MM.1S (cell line): ENCODE data around the gene FMN2.

Experiments used
- CTCF ChIP-seq: fragments of 300-600 bp; sonication (generic); IDR thresholded peaks from 2 replicates; pipeline ENCODE4 v1.5.1; 2016; ENCODE audit warnings: antibody characterized with exemption, low read length, mixed read lengths
- EZH2 ChIP-seq: fragments of 300-600 bp; sonication (generic); optimal IDR thresholded peaks from 2 replicates; pipeline ENCODE3; 2017; ENCODE audit warnings: low read depth, mild to moderate bottlenecking, antibody characterized with exemption, low read length, mixed read lengths
- EZH2phosphoT487 ChIP-seq: fragments of 300-600 bp; sonication (generic); IDR thresholded peaks from 2 replicates; pipeline ENCODE4 v1.6.1; 2018; ENCODE audit warnings: antibody characterized with exemption, low read length

GRCh38 chr1:240056350-240056749 is 35.3 kb upstream of the FMN2 start:
- TF ChIP-seq CTCF (no peak), EZH2phosphoT487 (no peak), EZH2 (no peak)
